GM18498 (cell line): ENCODE data around the gene ADGRG3.
A peak's percentile ranks its signal among the peaks of the same experiment; 100 is the strongest.

ENCODE experiments used
- ATAC-seq: cut with Tn5 transposase; IDR thresholded peaks from one replicate; pipeline ENCODE4 v1.9.1; 2021; ENCODE audit warnings: mild to moderate bottlenecking, moderate library complexity; ENCODE audit not compliant: unreplicated experiment

Gene ADGRG3

DNA sequence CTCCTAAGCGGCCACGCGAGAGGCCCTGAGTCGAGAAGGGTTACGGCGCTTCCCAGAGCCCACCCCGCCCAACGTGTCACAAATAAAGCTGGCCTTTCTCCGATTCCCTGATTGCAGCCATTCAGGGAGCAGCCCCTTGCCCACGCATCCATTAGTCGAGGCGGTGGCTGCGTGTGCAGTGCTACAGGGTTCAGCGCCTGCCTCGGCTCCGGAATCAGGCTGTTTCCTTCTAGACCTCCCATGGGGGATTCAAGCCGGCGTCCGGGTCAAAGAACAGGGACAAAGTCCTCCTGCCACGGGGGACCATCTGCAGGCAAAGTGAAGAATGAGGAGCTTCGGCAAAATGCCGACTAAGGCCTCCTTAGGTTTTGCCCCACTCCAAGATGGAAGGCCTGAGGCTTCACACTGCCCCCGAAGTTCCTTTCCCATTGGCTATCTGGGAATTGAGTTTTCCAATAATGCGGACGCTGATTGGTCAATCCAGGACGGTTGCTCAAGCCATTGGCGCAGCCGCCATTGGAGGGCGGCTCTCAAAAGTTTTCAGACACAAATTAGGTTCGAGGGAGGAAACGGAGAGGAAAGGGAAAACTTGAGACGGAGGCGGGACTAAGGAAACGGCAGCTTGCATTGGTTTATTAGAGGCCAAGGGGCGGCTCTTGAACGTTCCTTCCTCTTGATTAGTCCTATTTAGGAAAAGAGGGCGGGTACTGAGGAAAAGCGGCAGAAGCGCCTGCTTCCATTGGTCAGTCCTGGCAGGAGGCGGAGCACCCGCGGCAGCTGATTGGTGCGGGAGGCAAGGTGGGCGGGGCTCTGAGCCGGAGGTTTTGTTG is 67.0 kb downstream of the ADGRG3 start:
- ATAC-seq, result peak; percentile 88

DNA sequence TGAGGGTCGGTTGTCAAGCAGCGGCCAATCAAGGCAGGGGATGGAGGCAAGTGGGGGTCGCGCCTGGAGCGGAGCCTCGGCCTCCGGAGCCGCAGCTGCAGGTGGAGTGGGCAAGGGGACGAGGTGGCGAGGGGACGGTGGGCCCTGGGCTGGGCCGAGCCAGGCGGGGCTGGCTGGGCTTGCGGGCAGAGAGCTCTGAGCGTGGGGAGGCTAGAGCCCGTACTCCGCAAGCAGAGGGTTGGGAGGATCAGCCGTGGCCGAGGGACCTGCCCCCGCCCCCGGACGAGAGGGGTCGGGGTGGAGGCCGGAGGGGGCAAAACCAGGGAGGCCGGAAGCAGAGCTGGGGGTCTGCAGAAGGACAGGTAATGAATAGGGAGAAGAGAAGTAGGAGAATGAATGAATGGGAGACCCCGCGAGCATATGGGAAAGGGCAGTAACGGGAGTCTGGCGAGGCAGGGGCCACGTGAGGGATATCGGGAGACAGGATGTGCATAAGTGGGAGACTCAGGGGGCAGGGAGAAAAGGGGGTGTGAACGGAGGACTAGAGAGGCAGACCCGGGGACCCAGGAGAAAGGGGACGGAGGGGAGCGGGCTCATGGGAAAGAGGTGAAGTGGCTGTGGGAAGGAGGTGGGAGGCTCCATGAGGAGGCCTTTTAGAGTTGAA is 67.8 kb downstream of the ADGRG3 start, which contains the start of gene KATNB1:
Gene KATNB1 (plus strand): TSS at position 16 of the 664 bp plus-strand sequence. CDS start 1,474 bp downstream, outside the sequence.
- ATAC-seq, result peak; percentile 30

DNA sequence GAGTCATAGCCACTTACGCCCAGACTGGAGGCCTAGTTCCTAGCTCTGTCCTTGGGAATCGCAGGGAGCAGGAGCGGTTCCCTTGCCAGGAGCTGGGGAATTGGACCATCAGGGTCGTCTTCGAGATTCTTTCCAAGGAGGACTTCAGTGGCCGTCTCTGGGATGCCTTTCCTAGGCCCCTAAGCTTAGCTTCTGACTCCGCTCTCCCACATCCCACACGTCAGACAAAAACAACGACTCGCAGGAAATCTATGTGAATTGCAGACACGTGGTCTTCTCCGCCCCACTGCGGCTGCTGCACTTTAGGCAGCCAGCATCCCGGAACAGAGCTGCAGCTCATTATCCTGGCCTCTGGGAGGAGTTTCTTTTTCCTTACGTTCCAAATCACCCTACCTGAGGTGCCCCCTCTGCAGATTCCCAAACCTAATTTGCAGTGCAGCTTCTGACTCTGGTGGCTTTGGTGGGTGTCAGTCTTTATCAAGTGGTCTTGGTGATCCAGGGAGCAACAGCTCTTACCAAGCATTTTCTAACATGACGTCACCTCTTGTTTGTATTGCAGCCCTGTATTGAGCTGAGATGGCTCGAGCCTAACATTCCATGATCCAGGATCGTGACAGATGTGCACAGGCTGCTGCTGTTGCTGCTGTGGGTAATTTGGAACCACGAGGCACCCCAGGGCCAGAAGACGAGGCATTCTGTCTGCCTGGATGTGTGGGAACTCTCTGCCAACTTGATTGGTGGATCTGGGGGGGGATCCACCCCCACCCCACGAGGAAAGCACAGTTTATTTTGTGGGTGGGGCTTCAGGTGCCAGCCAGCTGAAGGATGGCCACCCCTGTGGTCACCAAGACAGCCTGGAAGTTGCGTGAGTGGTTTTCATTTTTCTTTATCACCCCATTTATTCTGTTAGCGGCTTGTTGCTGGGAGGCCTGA is 68.6 kb downstream of the ADGRG3 start:
- ATAC-seq, result no peak

DNA sequence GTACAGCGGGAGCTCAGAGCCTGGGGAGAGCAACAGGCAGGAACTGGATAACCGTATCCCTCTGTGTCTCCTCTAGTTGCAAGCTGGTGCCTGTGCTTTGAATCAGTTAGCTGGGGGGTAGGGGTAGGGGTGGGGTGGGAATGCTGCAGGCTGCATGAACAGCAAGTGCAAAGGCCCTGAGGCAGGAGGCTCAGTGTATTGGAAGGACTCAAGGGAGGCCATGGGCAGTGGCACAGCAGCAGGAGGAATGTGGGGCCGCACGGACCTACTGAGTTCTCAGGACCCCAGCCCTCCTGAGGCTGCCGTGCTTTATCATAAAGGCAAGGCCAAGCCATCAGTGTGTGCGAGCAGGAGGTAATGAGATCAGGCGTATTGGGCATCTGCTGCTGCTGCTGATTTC is 70.7 kb downstream of the ADGRG3 start:
- no peak for ATAC-seq
